Loucy (cell line): ENCODE measurements around the gene PSME4.

ENCODE experiments used
- H2AFZ ChIP-seq: fragments of 200-600 bp; sonication (generic); 2 replicates; pipeline ENCODE4 v1.6.0; 2016; ENCODE audit warnings: antibody characterized with exemption, mild to moderate bottlenecking, low read length, moderate library complexity
- H3F3A ChIP-seq: fragments of 200-600 bp; 2 replicates; pipeline ENCODE4 v1.6.0; 2016; ENCODE audit warnings: antibody characterized with exemption, low read depth, mild to moderate bottlenecking
- H3K27me3 ChIP-seq: fragments of 200-600 bp; sonication (generic); 2 replicates; pipeline ENCODE4 v1.6.1; 2014; ENCODE audit warnings: low read length, mild to moderate bottlenecking; ENCODE audit not compliant: insufficient read depth, poor library complexity, severe bottlenecking
- H3K36me3 ChIP-seq: fragments of 200-600 bp; sonication (generic); 2 replicates; pipeline ENCODE4 v1.6.1; 2016; ENCODE audit warnings: low read length; ENCODE audit not compliant: insufficient read depth
- H3K4me1 ChIP-seq: fragments of 200-600 bp; sonication (generic); 2 replicates; pipeline ENCODE4 v1.5.1; 2014; ENCODE audit warnings: low read length, mild to moderate bottlenecking; ENCODE audit not compliant: insufficient read depth, poor library complexity, severe bottlenecking
- H3K4me2 ChIP-seq: fragments of 200-600 bp; sonication (generic); 2 replicates; pipeline ENCODE4 v1.6.0; 2014; ENCODE audit warnings: antibody characterized with exemption, low read length, low read depth, mild to moderate bottlenecking; ENCODE audit not compliant: poor library complexity, severe bottlenecking
- H3K4me3 ChIP-seq: fragments of 200-600 bp; sonication (generic); 2 replicates; pipeline ENCODE4 v1.5.1; 2014; ENCODE audit warnings: low read length, mild to moderate bottlenecking, mixed read lengths; ENCODE audit not compliant: poor library complexity, severe bottlenecking
- H3K79me2 ChIP-seq: fragments of 200-600 bp; sonication (generic); 2 replicates; pipeline ENCODE4 v1.6.1; 2014; ENCODE audit warnings: low read length; ENCODE audit not compliant: insufficient read depth
- H3K9ac ChIP-seq: fragments of 200-600 bp; sonication (generic); 2 replicates; pipeline ENCODE4 v1.6.0; 2014; ENCODE audit warnings: mild to moderate bottlenecking, low read depth, low read length, moderate library complexity; ENCODE audit not compliant: poor library complexity, severe bottlenecking
- H3K9me2 ChIP-seq: fragments of 200-600 bp; sonication (generic); replicated peaks from 2 replicates; pipeline ENCODE4 v1.6.1; 2016; ENCODE audit warnings: low read depth, low read length, mixed read lengths
- H3K9me3 ChIP-seq: fragments of 200-600 bp; sonication (generic); 2 replicates; pipeline ENCODE4 v1.6.1; 2014; ENCODE audit warnings: mild to moderate bottlenecking, antibody characterized with exemption, low read length, low read depth; ENCODE audit not compliant: insufficient read depth
- H4K20me1 ChIP-seq: fragments of 200-600 bp; sonication (generic); 2 replicates; pipeline ENCODE4 v1.6.0; 2014; ENCODE audit warnings: antibody characterized with exemption, low read length, mild to moderate bottlenecking; ENCODE audit not compliant: insufficient read depth, poor library complexity, severe bottlenecking
- EZH2phosphoT487 ChIP-seq: fragments of 200-600 bp; IDR thresholded peaks from 2 replicates; pipeline ENCODE4 v1.6.1; 2018; ENCODE audit warnings: antibody characterized with exemption, mild to moderate bottlenecking, moderate library complexity, borderline replicate concordance
- TF ChIP-seq, protein P1 (sequence below): fragments of 200-600 bp; sonication (generic); conservative IDR thresholded peaks from 2 replicates; pipeline ENCODE4 v1.5.1; 2014; ENCODE audit warnings: mild to moderate bottlenecking, antibody characterized with exemption, low read length

The PSME4 gene

DNA sequence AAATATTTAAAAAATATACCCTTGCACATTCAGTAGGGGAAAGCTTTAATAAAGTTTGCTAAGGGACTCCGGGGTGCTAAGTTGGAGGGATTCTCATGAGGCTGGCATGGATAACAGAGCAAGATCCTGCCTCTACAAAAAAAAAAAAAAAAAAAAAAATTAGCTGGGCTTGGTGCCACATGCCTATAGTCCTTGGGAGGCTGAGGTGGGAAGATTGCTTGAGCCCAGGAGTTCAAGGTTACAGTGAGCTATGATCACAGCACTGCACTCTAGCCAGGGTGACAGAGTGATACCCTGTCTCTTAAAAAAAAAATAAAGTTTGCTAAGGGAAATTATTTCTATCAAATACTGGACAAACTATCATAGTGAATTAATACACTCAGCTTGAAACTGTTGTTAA, 93.7 kb downstream of the PSME4 start:
- Histone ChIP-seq H3K79me2 (no peaks in the 10 kb centered on the region), H3K36me3 (peaks cover 51% of the 10 kb centered on the region), H3K4me2 (no peak overlapping the region), H3K9me2 (no peaks in the 10 kb centered on the region), H3K4me1 (no peaks in the 10 kb centered on the region), H3K27me3 (no peaks in the 10 kb centered on the region), H3F3A (no peaks in the 10 kb centered on the region), H3K9ac (no peak overlapping the region), H3K4me3 (no peak overlapping the region), H3K9me3 (no peaks in the 10 kb centered on the region), H4K20me1 (no peaks in the 10 kb centered on the region), H2AFZ (no peak overlapping the region)
- TF ChIP-seq, protein P1, sequence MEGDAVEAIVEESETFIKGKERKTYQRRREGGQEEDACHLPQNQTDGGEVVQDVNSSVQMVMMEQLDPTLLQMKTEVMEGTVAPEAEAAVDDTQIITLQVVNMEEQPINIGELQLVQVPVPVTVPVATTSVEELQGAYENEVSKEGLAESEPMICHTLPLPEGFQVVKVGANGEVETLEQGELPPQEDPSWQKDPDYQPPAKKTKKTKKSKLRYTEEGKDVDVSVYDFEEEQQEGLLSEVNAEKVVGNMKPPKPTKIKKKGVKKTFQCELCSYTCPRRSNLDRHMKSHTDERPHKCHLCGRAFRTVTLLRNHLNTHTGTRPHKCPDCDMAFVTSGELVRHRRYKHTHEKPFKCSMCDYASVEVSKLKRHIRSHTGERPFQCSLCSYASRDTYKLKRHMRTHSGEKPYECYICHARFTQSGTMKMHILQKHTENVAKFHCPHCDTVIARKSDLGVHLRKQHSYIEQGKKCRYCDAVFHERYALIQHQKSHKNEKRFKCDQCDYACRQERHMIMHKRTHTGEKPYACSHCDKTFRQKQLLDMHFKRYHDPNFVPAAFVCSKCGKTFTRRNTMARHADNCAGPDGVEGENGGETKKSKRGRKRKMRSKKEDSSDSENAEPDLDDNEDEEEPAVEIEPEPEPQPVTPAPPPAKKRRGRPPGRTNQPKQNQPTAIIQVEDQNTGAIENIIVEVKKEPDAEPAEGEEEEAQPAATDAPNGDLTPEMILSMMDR: no peak
- TF ChIP-seq EZH2phosphoT487: no peak

DNA sequence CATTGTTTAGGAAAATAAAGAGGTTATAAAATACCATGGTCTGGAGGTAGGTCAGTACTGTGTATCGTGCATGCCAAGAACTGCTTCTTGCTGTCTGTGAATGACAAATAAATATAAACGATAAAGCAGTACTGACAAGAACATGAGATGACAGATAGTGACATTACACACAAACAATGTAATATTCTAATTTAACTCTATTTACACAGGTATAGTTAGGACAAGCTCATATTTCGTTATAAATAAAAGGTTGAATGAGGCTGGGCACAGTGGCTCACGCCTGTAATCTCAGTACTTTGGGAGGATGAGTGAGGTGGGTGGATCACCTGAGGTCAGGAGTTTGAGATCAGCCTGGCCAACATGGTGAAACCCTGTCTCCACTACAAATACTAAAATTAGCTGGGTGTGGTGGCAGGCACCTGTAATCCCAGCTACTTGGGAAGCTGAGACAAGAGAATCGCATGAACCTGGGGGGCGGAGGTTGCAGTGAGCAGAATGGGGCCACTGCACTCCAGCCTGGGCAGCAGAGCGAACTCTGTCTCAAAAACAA, 96.3 kb downstream of the PSME4 start:
- no peak overlapping the region for H2AFZ ChIP-seq
- no peak overlapping the region for H3K9ac ChIP-seq
- no peak overlapping the region for H3K4me2 ChIP-seq
- no peaks in the 10 kb centered on the region for H3K4me1 ChIP-seq
- no peaks in the 10 kb centered on the region for H4K20me1 ChIP-seq
- H3K27me3 ChIP-seq: no peaks in the 10 kb centered on the region
- peaks cover 51% of the 10 kb centered on the region for H3K36me3 ChIP-seq
- H3K79me2 ChIP-seq: no peaks in the 10 kb centered on the region
- no peaks in the 10 kb centered on the region for H3F3A ChIP-seq
- H3K9me3 ChIP-seq: no peaks in the 10 kb centered on the region
- H3K9me2 ChIP-seq: no peaks in the 10 kb centered on the region
- no peak overlapping the region for H3K4me3 ChIP-seq
- TF ChIP-seq EZH2phosphoT487: no peak

DNA sequence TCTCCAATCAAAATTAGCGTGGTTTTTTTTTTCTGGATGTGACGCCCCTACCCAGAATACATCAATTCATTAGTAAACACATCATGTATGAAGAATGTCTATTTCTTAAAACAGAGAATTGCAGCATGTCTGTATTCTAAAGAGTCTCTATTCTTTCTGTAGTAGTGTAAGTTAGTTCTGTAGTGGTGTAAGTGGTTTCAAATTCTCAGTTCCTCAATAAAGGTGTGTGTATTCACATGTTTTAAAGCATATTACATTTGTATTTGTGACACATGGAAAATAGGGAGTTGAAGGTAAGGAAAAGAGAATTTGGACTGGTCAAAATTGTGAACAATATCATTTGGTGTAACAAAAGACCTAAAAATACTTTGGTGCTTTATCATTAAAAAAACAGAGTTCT, 103.0 kb downstream of the PSME4 start:
- no peak overlapping the region for H3K4me3 ChIP-seq
- no peak overlapping the region for H3K4me2 ChIP-seq
- H3K36me3 ChIP-seq: peaks cover 47% of the 10 kb centered on the region; the same call in 1 of the 2 replicates
- no peak overlapping the region for H2AFZ ChIP-seq
- H3F3A ChIP-seq: no peaks in the 10 kb centered on the region
- H3K9ac ChIP-seq: no peak overlapping the region
- TF ChIP-seq, protein P1: no peak
- no peak for TF ChIP-seq EZH2phosphoT487
- H3K9me2 ChIP-seq: no peaks in the 10 kb centered on the region
- H3K79me2 ChIP-seq: no peaks in the 10 kb centered on the region
- no peaks in the 10 kb centered on the region for H4K20me1 ChIP-seq
- H3K9me3 ChIP-seq: no peaks in the 10 kb centered on the region
- no peaks in the 10 kb centered on the region for H3K27me3 ChIP-seq
- no peaks in the 10 kb centered on the region for H3K4me1 ChIP-seq

DNA sequence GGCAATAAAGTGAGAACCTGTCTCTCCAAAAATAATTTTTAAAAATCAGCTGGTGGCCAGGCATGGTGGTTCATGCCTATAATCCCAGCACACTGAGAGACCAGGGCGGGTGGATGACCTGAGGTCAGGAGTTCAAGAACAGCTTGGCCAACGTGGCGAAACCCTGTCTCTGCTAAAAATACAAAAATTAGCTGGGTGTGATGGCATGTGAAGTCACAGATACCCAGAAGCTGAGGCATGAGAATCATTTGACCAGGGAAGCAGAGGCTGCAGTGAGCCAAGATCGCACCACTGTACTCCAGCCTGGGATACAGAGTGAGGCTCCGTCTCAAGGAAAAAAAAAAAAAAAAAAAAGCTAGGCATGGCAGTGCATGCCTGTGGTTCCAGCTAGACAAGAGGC, 103.6 kb downstream of the PSME4 start:
- no peaks in the 10 kb centered on the region for H3K4me1 ChIP-seq
- H3K4me3 ChIP-seq: no peak overlapping the region
- no peaks in the 10 kb centered on the region for H3F3A ChIP-seq
- H3K4me2 ChIP-seq: no peak overlapping the region
- H3K36me3 ChIP-seq: peaks cover 47% of the 10 kb centered on the region; the same call in 1 of the 2 replicates
- no peaks in the 10 kb centered on the region for H3K79me2 ChIP-seq
- no peaks in the 10 kb centered on the region for H3K9me3 ChIP-seq
- no peaks in the 10 kb centered on the region for H4K20me1 ChIP-seq
- H3K27me3 ChIP-seq: no peaks in the 10 kb centered on the region
- no peak overlapping the region for H3K9ac ChIP-seq
- no peak for TF ChIP-seq EZH2phosphoT487
- H2AFZ ChIP-seq: no peak overlapping the region
- no peaks in the 10 kb centered on the region for H3K9me2 ChIP-seq
